Measurements from ENCODE around the gene TNFRSF4.

DNA sequence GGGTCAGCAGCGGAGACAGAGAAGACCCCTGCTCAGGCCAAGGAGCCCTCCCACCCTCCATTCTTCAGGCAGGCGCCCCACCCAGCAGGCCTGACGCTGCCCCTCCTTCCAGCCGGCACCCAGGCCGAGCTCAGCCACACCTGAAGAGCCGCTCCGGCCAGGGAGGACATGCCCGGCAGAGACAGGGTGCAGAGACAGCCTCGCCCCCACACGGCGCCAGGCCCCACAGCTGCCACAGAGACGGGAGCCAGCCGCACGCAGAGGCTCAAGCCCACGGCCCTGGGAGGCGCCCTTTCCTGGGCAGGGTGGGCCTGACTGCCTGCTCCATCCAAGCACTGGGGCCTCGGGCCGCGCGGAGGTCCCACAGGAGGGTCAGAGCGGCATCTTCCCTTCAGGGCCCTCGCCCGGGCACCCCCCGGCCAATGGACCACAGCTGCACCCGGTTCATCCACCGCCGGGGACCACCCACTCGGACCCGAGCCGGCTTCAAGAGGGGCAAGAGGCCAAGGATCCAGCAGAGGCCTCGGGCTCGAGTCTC is 35.1 kb downstream of the TNFRSF4 start:
- TF ChIP-seq, protein P1, sequence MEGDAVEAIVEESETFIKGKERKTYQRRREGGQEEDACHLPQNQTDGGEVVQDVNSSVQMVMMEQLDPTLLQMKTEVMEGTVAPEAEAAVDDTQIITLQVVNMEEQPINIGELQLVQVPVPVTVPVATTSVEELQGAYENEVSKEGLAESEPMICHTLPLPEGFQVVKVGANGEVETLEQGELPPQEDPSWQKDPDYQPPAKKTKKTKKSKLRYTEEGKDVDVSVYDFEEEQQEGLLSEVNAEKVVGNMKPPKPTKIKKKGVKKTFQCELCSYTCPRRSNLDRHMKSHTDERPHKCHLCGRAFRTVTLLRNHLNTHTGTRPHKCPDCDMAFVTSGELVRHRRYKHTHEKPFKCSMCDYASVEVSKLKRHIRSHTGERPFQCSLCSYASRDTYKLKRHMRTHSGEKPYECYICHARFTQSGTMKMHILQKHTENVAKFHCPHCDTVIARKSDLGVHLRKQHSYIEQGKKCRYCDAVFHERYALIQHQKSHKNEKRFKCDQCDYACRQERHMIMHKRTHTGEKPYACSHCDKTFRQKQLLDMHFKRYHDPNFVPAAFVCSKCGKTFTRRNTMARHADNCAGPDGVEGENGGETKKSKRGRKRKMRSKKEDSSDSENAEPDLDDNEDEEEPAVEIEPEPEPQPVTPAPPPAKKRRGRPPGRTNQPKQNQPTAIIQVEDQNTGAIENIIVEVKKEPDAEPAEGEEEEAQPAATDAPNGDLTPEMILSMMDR (IDR thresholded peaks at IDR 0.05; ENCODE audit: borderline replicate concordance, extremely low read depth, low read length, poor library complexity, severe bottlenecking): no peak
- TF ChIP-seq EZH2 (IDR thresholded peaks at IDR 0.05; ENCODE audit: borderline replicate concordance, low read depth, low read length, severe bottlenecking): no peak

Data from DND-41 (cell line).